Skin epidermis (tissue), 12 donors: ENCODE data around the gene OR2T8.

ENCODE experiments used
- H3K27ac ChIP-seq, 21 experiments: fragments of 200-600 bp; sonication (generic) in 11 of 21; one replicate each; pipeline ENCODE4 v1.5.0; 2020; ENCODE audit warnings: mild to moderate bottlenecking in 3 of 21, inconsistent platforms in 2 of 21, moderate library complexity in 2 of 21
- H3K4me3 ChIP-seq, 7 experiments: fragments of 200-600 bp; sonication (generic) in 2 of 7; one replicate each; pipeline ENCODE4 v1.5.0; 2020; ENCODE audit warnings: inconsistent platforms in 2 of 7, mild to moderate bottlenecking in 2 of 7, moderate library complexity in 1 of 7

The OR2T8 gene, protein sequence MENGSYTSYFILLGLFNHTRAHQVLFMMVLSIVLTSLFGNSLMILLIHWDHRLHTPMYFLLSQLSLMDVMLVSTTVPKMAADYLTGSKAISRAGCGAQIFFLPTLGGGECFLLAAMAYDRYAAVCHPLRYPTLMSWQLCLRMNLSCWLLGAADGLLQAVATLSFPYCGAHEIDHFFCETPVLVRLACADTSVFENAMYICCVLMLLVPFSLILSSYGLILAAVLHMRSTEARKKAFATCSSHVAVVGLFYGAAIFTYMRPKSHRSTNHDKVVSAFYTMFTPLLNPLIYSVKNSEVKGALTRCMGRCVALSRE

DNA sequence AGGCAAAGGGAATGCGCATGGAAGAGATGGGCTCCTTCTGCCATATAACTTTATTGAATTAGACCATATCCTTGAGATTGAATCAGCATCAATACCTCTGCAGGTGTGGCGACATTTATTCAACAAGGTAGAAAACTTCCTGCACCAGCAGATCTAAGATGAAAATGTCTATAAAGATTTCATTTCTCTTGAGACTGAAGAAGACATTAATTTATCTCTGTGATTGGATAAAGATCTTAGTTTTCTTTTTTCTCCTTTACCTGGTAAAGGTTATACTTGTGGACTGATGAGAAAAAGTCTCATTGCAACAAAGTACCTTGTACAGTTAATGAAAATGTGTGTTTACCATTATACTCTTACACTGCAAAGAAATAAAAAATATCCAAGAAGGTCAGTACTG is at the start of gene OR2T8:
OR2T8 (plus strand) TSS at position 301 of the 400 bp plus-strand sequence. CDS start 766 bp downstream, outside the sequence.
- Histone ChIP-seq H3K4me3 (no peak within 1 kb of the TSS), H3K27ac (no peak within 1 kb of the TSS)

DNA sequence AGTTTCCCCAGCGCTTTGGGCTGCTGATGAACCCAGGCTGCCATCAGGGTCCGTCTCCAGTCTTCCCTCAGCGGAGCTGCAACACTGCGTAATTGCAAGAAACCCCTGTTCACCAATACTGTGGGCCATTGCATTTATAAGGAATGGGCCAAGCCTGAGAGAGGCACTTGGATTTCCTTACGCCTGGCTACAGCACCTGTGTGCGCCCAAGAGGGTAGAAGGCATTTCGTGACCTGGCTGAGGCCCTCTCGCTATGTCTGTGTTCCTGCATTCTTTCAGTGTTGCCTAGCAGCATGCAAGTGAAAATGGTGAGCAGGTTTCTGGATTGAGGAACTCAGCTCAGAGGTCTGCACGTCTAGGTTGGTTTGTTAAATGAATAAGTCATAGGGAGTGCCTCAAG is 36.7 kb upstream of the OR2T8 start:
- H3K27ac ChIP-seq, result no peak overlapping the region

DNA sequence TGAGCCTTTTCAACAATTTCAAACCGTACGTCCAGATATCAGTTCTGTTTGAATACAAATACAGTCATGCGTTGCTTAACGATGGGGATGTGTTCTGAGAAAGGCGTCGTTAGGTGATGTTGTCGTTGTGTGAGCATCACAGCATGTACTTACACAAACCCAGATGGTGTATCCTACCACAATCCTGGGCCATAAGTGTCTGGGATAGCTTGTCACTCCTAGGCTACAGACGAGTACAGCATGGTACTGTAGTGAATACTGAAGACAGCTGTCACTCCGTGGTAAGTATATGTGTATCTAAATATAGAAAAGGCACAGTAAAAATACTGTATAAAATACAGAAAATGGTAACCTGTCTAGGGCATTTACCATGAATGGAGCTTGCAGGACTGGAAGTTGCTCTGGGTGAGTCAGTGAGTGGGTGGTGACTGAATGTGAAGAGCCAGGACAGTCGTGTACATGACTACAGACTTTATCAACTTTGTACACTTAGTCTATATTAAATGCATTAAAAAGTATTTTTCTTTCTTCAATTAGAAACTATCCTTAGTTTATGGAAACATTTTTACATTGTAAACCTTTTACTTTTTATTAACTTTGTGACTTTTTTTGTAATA is 35.1 kb upstream of the OR2T8 start:
- H3K27ac ChIP-seq, result no peak overlapping the region
- H3K4me3 ChIP-seq, result no peak overlapping the region

More for the DNA sequence above, 36.7 kb upstream of the OR2T8 start:
- no peak overlapping the region for H3K4me3 ChIP-seq

DNA sequence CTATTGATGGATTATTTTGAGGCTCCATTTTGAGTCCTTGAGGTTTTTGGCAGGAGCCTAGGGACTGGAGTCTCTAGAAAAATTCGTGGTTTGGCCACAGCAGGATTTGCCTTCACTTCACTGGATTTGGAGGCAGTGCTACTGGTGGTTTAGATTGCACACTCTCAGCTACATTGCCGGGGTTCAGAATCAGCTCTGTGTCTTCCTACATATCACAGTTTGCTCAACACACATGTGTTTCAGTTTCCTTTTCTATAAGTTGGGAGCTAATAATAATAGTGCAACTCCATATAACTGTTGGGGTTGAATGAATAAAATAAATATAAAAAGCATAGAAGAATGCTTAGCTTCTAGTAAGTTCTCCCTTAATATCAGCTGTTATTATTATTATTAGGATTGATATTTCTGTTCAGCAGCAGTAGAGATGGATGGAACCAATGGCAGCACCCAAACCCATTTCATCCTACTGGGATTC is 24.9 kb upstream of the OR2T8 start, which contains the start of gene OR2W3:
OR2W3 (plus strand) TSS at position 425 of the 475 bp plus-strand sequence; CDS start at position 425, 0 bp downstream.
- Histone ChIP-seq H3K27ac (no peak within 1 kb of the TSS), H3K4me3 (no peak within 1 kb of the TSS)

DNA sequence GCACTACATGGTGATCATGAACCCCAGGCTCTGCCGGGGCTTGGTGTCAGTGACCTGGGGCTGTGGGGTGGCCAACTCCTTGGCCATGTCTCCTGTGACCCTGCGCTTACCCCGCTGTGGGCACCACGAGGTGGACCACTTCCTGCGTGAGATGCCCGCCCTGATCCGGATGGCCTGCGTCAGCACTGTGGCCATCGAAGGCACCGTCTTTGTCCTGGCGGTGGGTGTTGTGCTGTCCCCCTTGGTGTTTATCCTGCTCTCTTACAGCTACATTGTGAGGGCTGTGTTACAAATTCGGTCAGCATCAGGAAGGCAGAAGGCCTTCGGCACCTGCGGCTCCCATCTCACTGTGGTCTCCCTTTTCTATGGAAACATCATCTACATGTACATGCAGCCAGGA is 24.1 kb upstream of the OR2T8 start:
- no peak overlapping the region for H3K4me3 ChIP-seq
- H3K27ac ChIP-seq, result no peak overlapping the region

DNA sequence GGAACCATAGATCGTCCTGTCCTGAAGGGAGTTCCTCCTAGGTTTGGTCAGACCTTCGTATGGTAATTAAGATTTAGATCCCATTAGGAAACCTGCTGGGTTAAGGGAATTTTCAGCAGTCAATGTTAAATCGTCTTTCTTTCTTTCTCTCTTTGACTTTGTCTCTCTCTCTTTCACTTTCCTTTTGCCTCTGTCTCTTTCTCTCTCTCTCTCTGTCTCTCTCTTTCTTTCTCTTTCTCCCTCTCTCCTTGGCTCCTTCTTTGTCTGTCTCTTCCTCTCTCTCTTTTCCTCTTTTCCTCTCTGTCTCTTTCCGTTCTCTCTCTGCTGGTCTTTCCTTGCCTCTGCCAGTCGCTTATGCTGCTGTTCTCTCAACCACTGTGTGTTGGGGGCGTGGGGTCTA is 15.9 kb upstream of the OR2T8 start:
- H3K27ac ChIP-seq, result no peak overlapping the region
- no peak overlapping the region for H3K4me3 ChIP-seq

DNA sequence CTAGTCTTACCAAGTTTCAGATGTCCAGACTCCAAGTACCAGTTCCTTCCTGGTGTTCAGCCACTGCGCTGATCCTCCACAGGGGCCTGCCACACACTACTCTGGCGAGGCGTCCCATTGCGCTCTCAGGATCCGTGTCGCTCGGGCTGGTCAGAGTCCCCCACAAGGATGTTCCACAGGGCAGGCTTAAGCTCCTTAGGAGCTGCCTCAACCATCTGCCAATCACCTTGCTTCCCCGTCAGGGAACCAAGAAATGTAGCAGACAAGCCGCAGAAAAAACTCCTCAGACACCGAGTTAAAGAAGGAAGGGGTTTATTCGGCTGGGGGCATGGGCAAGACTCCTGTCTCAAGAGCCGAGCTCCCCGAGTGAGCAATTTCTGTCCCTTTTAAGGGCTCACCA is 14.9 kb upstream of the OR2T8 start:
- no peak overlapping the region for H3K4me3 ChIP-seq
- no peak overlapping the region for H3K27ac ChIP-seq

DNA sequence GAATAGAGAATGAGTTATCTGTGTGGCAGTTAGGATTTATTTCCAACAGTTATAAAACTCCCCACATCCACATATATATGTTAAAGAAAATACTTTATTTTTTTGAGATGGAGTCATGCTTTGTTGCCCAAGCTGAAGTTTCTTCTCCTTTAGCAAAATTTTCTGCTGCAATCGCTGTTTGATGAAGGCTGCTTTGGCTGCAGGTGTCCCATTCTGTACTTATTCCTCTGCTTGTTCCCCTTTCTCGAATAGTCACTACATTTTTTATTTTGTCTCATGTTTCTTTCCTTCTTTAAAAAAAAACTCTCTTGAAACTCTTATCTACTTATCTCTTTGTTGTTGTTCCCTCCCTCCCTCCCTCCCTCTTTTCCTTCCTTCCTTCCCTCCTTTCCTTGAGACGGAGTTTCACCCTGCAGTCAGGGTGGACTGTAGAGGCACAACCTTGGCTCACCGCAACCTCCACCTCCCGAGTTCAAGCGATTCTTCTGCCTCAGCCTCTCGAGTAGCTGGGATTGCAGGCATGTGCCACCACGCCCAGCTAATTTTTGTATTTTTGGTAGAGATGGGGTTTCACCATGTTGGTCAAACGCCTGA is 14.0 kb upstream of the OR2T8 start:
- Histone ChIP-seq H3K27ac (no peak overlapping the region), H3K4me3 (peak overlapping the region in 4 of 7 experiments; percentile 0 to 23 (median 7))

DNA sequence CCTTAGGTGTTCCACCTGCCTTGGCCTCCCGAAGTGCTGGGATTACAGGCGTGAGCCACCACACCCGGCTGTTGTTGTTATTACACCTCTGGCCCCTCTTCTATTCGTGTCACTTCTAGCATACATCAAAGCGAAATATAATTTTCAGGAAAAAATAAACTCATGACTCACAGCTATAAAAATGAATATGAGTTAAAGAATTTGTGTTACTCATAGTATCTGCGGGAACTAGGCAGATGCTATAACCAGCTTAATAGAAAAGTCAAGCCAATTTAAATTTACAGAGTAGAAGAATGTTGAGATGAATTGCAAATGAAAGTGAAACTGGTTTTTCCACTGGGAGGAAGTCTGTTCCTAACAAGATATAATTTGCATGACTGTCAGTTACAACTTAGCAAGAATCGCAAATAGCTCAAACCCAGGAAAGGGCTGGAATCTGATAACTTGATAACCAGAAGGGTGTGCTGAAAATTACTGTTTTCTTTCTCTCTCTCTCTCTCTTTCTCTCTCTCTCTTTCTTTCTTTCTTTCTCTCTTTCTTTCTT is 13.5 kb upstream of the OR2T8 start:
- Histone ChIP-seq H3K27ac (no peak overlapping the region), H3K4me3 (peak overlapping the region in 4 of 7 experiments; percentile 0 to 23 (median 7))

DNA sequence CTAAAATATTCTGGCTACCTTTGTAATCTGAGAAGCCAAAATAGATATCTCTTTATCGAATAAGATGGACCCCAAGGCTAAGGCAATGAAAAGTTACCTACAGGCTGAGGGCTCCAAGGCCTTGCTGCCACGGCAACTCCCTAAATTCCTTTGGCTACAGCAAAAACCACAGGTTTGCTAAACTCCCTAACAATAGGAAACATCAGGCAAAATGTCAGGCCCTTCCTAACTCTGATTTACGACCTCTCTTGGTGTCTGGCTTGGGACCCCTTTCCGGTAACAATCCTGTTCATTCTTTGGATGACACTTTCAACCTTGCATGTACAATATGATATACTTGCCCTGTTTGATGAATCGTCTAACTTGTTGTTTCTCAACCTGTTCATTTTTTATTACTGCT is 11.3 kb upstream of the OR2T8 start:
- no peak overlapping the region for H3K4me3 ChIP-seq
- no peak overlapping the region for H3K27ac ChIP-seq

DNA sequence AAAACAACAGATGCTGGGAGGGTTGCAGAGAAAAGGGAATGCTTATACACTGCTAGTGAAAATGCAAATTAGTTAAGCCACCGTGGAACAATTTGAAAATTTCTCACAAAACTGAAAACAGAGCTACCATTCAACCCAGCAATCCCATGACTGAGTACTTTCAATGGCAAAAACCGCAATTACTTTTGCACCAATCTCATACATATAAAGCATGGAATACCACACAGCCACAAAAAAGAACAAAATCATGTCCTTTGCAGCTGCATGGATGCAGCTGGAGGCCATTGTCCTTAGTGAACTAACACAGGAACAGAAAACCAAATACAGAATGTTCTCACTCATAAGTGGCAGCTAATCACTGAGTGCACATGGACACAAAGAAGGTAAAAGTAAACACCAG is 6.3 kb upstream of the OR2T8 start:
- no peak overlapping the region for H3K4me3 ChIP-seq
- H3K27ac ChIP-seq, result no peak overlapping the region

DNA sequence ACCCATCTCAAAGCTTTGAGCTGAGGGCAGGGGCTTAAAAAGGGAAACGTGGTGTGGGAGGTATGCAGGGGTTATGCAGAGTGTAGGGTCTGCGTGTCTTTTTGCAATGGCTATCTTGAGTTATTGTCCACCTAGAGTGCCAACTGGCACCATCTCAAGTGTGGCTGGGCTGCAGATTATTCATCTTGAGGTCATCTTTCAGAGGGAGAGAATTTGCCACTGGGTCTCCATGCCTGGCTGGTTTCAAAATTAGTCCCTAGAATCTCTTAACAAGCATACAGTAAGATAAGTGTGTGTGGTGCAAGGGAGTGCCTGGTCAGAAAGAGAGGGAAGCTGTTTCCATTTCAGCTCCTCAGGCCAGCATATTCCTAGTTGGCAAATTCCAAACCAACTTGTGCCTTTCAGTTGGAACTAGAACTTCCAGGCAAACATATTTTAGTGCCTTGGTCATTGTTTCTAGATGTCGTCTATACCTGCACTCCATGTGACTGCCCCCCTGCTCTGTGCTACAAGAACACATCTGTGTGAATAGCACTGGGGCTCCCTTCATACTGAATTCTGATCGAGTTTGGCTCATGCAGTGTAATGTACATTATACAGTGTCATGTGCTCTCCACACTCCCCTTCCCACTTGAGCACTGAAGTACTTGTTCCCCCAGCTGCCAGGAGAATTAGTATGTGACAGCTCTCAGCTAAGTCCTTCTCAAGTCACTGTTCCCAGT is 5.0 kb upstream of the OR2T8 start:
- H3K4me3 ChIP-seq, result no peak overlapping the region
- no peak overlapping the region for H3K27ac ChIP-seq

DNA sequence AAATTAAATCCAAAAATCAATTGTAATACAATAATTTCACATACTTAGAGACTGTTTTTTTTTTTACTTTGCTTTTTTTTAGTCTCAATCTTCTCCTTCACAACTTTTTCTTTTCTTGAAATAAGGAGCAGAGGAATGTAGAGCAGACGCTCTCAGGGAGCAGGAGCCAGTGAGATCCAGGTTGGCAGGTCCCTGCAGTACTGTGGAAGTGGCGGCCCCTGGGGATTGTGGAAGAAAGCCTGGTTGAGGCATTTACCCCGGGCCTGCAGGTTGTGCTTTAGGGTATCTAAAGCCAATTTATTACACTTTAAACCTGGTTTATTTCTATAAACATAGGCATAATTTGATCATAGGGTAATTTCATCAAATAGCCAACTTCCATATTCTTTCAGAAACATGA is 3.9 kb downstream of the OR2T8 start:
- no peak overlapping the region for H3K4me3 ChIP-seq
- H3K27ac ChIP-seq, result no peak overlapping the region

DNA sequence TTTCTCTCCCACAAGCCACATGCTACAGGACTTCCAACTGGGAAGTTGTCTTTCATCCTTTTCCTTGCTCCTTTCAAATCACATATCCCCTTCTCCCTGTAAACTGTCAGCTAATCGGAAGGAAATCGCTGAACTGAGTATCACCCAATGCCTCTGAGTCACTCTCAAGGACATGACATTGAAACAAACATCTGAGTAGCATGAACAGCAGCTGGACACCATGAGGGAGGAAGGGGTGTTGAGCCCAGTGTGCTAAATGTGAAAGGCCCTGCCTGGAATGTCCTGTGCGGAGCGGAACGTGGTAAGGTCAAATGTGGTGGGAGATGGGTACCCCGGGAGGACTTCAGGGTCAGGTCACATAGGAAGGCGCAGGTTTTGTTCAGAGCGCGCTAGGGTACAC is 4.8 kb downstream of the OR2T8 start, which contains the start of gene OR2AJ1:
OR2AJ1 (plus strand) TSS at position 22 of the 400 bp plus-strand sequence. CDS start 8,880 bp downstream, outside the sequence.
- Histone ChIP-seq H3K27ac (no peak within 1 kb of the TSS), H3K4me3 (no peak within 1 kb of the TSS)

DNA sequence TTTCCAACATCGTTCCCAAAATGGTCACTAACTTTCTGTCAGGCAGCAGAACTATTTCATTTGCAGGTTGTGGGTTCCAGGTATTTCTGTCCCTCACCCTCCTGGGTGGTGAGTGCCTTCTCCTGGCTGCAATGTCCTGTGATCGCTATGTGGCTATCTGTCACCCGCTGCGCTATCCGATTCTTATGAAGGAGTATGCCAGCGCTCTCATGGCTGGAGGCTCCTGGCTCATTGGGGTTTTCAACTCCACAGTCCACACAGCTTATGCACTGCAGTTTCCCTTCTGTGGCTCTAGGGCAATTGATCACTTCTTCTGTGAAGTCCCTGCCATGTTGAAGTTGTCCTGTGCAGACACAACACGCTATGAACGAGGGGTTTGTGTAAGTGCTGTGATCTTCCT is 13.9 kb downstream of the OR2T8 start:
- Histone ChIP-seq H3K27ac (no peak overlapping the region), H3K4me3 (no peak overlapping the region)

DNA sequence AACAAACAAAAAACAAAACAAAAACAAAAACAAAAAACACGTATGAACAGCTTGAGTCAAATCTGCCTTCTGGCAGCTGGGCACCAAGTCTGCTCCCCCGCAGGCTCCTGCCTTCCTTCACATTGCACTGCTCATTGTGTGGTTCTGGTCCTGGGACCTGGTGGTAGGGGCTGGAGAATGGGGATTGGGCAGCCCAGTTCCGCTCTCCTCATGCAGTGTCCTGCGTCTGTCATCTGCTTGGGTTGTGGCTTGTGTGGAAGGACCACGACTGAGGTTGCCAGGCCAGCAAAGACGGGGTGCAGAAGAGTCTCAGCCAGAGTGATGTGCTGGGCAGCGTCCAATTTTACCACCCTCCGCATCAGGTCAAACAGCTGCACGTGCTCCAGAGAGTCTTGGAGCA is 15.7 kb downstream of the OR2T8 start:
- H3K27ac ChIP-seq, result no peak overlapping the region
- H3K4me3 ChIP-seq, result no peak overlapping the region

DNA sequence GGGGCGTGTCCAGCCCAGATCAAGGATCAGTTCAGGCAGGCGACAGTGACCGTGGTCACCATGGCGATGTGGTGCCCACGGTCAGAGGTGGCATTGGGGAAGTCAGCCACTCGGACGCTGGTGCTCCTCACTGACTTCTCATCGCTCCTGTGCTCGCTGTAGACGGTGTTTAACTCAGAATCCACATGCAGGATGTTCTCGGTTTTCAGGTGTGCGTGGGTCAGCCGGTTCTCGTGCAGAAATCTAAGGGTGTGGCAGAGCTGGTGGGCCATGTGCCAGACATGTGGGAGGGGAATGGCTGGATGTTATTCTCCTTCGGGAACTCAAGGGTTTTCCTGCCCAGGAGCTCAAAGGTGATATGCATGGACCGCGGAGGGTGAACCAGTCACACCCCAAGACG is 16.4 kb downstream of the OR2T8 start:
- Histone ChIP-seq H3K27ac (no peak overlapping the region), H3K4me3 (no peak overlapping the region)

DNA sequence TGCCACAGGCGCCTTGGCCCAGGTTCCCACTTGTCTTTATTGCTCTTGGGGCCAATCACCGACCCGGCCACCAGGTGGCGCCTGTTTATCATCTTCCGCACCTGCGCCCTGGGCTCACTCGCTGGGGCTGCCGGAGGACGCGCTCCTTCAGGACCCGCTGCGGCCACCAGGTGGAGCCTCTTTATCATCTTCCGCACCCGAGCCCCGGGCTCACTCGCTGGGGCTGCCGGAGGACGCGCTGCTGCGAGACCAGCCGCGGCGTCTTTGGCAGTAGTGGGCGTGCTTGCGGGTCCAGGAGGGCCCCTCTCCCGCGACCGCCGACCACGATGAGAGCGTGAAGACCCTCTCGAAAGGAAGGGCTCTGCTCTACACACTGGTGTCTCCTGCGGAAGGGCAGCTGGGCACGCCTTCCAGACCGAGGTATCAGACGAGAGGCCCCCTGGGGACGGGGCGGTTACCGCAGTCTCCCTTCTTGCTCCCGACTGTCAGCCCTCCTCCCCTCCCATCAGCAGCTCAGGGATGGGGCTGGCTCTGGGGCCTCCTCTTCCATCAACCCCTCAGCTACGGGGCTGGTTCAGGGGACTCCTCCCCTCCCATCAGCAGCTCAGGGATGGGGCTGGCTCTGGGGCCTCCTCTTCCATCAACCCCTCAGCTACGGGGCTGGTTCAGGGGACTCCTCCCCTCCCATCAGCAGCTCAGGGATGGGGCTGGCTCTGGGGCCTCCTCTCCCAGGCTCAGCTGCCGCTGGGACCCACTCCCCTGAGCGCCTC is 17.1 kb downstream of the OR2T8 start:
- H3K4me3 ChIP-seq, result peak overlapping the region in 5 of 7 experiments; percentile 15 to 46 (median 28)
- H3K27ac ChIP-seq, result peak overlapping the region in 2 of 21 experiments; percentile 21 to 47

DNA sequence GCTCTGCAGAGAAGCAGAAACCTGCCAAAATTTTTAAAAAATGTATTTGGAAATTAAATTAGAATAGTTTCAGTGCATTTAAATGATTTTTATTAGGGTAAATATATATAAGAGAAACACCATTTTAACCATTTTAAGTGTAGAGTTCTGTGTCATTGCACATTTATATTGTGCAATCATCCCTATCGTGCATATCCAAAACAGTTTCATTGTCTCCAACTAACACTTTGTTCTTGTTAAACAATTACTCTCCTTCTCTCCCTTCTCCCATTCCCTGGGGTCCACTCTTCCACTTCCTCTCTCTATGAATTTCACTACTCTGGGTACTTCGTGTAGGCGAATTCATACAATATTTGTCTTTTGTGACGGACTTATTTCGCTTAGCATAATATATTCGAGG is 22.6 kb downstream of the OR2T8 start:
- Histone ChIP-seq H3K4me3 (no peak overlapping the region), H3K27ac (no peak overlapping the region)
